ENCODE data around the gene PRR5L. TPM values are rescaled to one million over a fixed set of nuclear protein-coding genes. Genes with fewer than 3 reads are reported as not detected.

Gene PRR5L
- total and polyA plus RNA-seq, 8 donors, result 10.6 to 27.0 (median 17.4) TPM

DNA sequence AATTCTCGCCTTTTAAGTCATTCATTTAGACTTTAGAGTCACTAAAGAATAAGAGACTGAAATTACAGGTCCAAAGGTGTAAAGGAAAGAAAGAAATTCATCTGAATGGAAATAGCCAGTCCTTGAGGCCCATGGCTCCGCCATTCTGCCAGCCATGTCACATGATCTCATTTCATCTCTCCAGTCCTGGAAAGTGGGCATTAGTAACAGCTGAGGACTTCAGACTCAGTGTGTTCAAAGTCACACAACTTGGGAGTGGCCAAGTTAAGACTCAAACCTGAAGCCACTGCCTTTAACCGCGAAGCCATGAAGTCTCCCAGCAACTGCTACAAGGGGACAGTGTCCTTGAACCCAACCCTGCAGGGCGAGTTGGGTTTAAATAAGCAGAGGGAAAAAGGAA lies 103.7 kb downstream of the PRR5L start:
- H3K27ac ChIP-seq, result no peak overlapping the region
- no peaks in the 10 kb centered on the region for H3K27me3 ChIP-seq
- H3K9me3 ChIP-seq, result no peaks in the 10 kb centered on the region
- TF ChIP-seq, protein P1, sequence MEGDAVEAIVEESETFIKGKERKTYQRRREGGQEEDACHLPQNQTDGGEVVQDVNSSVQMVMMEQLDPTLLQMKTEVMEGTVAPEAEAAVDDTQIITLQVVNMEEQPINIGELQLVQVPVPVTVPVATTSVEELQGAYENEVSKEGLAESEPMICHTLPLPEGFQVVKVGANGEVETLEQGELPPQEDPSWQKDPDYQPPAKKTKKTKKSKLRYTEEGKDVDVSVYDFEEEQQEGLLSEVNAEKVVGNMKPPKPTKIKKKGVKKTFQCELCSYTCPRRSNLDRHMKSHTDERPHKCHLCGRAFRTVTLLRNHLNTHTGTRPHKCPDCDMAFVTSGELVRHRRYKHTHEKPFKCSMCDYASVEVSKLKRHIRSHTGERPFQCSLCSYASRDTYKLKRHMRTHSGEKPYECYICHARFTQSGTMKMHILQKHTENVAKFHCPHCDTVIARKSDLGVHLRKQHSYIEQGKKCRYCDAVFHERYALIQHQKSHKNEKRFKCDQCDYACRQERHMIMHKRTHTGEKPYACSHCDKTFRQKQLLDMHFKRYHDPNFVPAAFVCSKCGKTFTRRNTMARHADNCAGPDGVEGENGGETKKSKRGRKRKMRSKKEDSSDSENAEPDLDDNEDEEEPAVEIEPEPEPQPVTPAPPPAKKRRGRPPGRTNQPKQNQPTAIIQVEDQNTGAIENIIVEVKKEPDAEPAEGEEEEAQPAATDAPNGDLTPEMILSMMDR (IDR thresholded peaks at IDR 0.05), result no peak
- H3K4me3 ChIP-seq, result no peak overlapping the region
- ATAC-seq, result no peak
- peaks cover 0 to 6% of the 10 kb centered on the region in 2 donors for H3K4me1 ChIP-seq
- no peaks in the 10 kb centered on the region for H3K36me3 ChIP-seq
- intact Hi-C loops (cut with DNase I), result no loop called here
- no peak for DNase-seq

DNA sequence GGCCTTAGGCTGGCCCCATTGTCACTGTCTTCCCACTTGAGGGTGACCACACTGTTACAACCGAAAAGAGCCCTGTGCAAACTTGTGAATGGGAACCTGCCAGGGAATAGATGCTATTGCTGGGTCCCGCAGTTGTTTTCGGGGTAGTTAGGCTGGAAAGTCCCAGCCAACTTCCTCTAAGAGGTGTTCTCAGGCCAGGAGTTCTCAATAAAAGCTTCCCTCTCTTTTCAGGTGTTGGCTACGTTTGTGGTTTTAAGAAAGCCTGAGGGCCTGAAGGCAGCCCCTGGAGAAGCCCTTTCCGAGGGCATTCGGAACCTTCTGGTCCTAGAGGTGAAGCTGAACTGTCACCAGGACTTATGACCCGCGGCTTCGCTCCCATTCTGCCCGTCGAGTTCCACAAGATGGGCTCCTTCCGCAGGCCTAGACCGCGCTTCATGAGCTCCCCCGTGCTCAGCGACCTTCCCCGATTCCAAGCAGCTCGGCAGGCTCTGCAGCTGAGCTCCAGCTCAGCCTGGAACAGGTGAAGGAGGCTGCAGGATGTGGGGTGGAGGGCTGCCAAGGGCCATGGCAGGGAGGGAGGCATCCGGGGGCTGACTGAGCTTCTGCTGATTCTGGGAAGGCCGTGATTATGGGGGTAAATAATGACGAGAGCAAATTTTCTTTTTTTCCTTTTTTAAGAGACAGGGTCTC lies 104.8 kb downstream of the PRR5L start:
- Histone ChIP-seq H3K27me3 (no peaks in the 10 kb centered on the region), H3K9me3 (no peaks in the 10 kb centered on the region), H3K4me1 (peaks cover 0 to 6% of the 10 kb centered on the region in 2 donors), H3K27ac (no peak overlapping the region), H3K4me3 (no peak overlapping the region), H3K36me3 (peaks cover 0 to 3% of the 10 kb centered on the region in 2 donors)
- intact Hi-C loops (cut with DNase I), result no loop called here
- DNase-seq, result peak in 1 of 4 donors; percentile 67
- TF ChIP-seq, protein P1 (IDR thresholded peaks at IDR 0.05), result no peak
- ATAC-seq, result no peak

DNA sequence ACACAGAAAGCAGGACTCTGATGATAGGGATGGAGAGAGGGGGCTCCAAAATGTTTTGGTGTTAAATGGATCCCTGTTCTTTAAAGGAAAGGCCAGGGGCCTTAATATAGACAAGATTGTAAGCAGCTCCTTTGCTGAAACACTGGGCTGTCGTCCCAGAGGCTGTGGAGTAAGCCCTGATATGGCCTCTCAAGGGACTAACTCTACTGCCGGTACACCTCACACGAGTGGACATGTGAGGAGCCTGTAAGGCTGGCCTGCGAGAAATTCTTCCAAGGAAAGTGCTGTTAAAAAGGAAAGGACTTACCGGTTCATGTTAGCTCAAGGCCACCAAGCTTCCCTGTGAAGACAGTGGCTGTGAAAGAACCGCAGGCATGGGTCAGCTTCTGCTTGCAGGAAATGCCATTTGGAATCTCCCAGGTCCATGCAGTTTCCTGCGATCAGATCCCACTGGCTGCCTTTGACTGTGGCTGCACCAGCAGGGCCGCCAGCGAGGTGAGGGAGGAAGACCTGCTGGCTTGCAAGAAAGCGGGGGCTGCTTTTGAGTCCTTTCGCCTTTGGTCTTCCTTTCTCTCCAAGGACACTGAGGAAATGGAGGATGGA lies 106.6 kb downstream of the PRR5L start:
- TF ChIP-seq, protein P1 (IDR thresholded peaks at IDR 0.05), result no peak
- Histone ChIP-seq H3K9me3 (no peaks in the 10 kb centered on the region), H3K36me3 (peaks cover 0 to 3% of the 10 kb centered on the region in 2 donors), H3K27ac (no peak overlapping the region), H3K4me1 (peaks cover 0 to 15% of the 10 kb centered on the region in 2 donors), H3K4me3 (no peak overlapping the region), H3K27me3 (no peaks in the 10 kb centered on the region)
- intact Hi-C loops (cut with DNase I), result no loop called here
- no peak for ATAC-seq
- DNase-seq, result no peak

DNA sequence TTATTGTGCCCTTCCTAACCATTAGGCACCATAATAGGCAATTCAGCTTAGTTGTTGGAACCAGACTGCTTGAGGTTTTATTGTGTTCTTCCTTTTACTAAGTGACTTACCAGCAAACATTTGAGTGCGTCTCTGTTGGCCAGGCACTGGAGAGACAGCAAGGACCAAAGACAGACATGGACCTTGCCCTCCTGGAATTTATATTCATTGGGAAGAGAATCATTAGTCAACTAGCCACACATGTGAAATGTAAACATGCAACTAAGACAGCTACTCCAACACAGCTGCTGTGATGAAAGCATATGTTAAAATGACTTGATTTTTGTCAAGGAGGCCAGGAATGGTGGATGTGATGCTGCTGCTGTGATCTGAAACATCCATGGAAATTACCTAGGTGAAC lies 107.6 kb downstream of the PRR5L start:
- DNase-seq (no peak), ATAC-seq (no peak)
- TF ChIP-seq, protein P1 (IDR thresholded peaks at IDR 0.05), result no peak
- H3K9me3 ChIP-seq, result no peaks in the 10 kb centered on the region
- no peaks in the 10 kb centered on the region for H3K27me3 ChIP-seq
- H3K27ac ChIP-seq, result no peak overlapping the region
- intact Hi-C loops (cut with DNase I), result no loop called here
- peaks cover 0 to 3% of the 10 kb centered on the region in 2 donors for H3K36me3 ChIP-seq
- no peak overlapping the region for H3K4me3 ChIP-seq
- peaks cover 0 to 25% of the 10 kb centered on the region in 2 donors for H3K4me1 ChIP-seq

DNA sequence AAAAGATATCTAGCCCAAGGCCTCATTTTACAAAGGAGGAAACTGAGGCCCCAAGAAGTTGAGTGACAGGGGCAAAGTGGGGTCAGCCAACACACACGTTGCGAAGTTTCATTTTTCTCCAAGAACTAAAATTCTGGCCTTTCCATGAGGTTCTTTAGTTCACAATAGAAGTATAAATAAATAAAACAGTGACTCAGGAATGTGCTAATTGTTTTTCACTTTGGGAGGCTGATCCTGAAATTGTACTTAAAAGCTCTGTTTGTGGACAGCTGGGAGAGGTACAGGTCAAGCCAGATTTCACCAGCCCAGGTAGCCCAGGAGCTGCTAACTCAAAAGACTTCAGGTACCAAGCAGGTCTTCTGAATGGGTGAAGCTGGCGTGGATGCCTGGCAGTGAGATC lies 108.7 kb downstream of the PRR5L start:
- H3K27ac ChIP-seq, result no peak overlapping the region
- TF ChIP-seq, protein P1 (IDR thresholded peaks at IDR 0.05), result no peak

More for the DNA sequence above, 108.7 kb downstream of the PRR5L start:
- DNase-seq, result no peak
- no peak overlapping the region for H3K4me3 ChIP-seq
- no peaks in the 10 kb centered on the region for H3K27me3 ChIP-seq
- peaks cover 8 to 37% of the 10 kb centered on the region in 2 donors for H3K4me1 ChIP-seq
- intact Hi-C loops (cut with DNase I), result no loop called here
- ATAC-seq, result no peak
- no peaks in the 10 kb centered on the region for H3K9me3 ChIP-seq
- peaks cover 0 to 3% of the 10 kb centered on the region in 2 donors for H3K36me3 ChIP-seq
